Calu3 (cell line): ENCODE results near the gene CTDP1. TPM values are rescaled to one million over a fixed set of nuclear protein-coding genes. Genes with fewer than 3 reads are reported as not detected.

Experiments used
- BruUV-seq: library from RNA; stranded (reverse); fragments of 400-500 nt; replicated peaks from 2 replicates; lab custom pipeline; 2021; lab: Mats Ljungman, UMichigan
- CTCF ChIA-PET: fragments of 300-600 bp; sonication (Branson Sonifier 250); formaldehyde crosslinking; loops from one replicate; lab custom pipeline; 2022; ENCODE audit warnings: antibody characterized with exemption; lab: Charles Lee
- DNase-seq: peaks from one replicate; pipeline ENCODE4 v3.0.0; 2022
- H3K27ac Mint-ChIP-seq: one replicate; pipeline ENCODE4 v1.8.0; 2022; ENCODE audit warnings: mixed read lengths; ENCODE audit not compliant: unreplicated experiment
- H3K27me3 Mint-ChIP-seq: one replicate; pipeline ENCODE4 v1.8.0; 2022; ENCODE audit warnings: mixed read lengths; ENCODE audit not compliant: unreplicated experiment
- H3K36me3 Mint-ChIP-seq: one replicate; pipeline ENCODE4 v1.8.0; 2022; ENCODE audit warnings: mild to moderate bottlenecking, moderate library complexity, mixed read lengths; ENCODE audit not compliant: insufficient read depth, unreplicated experiment
- H3K4me1 Mint-ChIP-seq: one replicate; pipeline ENCODE4 v1.8.0; 2022; ENCODE audit warnings: mild to moderate bottlenecking, low read depth, mixed read lengths; ENCODE audit not compliant: unreplicated experiment
- H3K4me3 Mint-ChIP-seq: one replicate; pipeline ENCODE4 v1.8.0; 2022; ENCODE audit warnings: mild to moderate bottlenecking, low read depth, moderate library complexity, mixed read lengths; ENCODE audit not compliant: unreplicated experiment
- H3K9me3 Mint-ChIP-seq: one replicate; pipeline ENCODE4 v1.8.0; 2022; ENCODE audit warnings: low read depth, mixed read lengths; ENCODE audit not compliant: unreplicated experiment
- CTCF ChIP-seq: fragments of 200-600 bp; IDR thresholded peaks from one replicate; pipeline ENCODE4 v1.8.0; 2022; ENCODE audit warnings: antibody characterized with exemption; ENCODE audit not compliant: unreplicated experiment
- intact Hi-C: fragments of 100-400 bp; cut with micrococcal nuclease; formaldehyde crosslinking; loops from one replicate; pipeline ENCODE4 v1.10.0; 2022; ENCODE audit not compliant: unreplicated experiment
- total RNA-seq: library from RNA; stranded (reverse); gene quantifications from 2 replicates; pipeline ENCODE4 v1.2.3, GENCODE V29; 2022

The CTDP1 gene
- total RNA-seq, 1 experiment from 2014 or later = 15.6 TPM

- H3K4me3 Mint-ChIP-seq = no peak overlapping the region
- CTCF ChIA-PET = no interaction called here
- BruUV-seq = no TSS peak
- intact Hi-C loops = no loop called here
- H3K27me3 Mint-ChIP-seq = peaks cover 10% of the 10 kb centered on the region
- H3K9me3 Mint-ChIP-seq = no peaks in the 10 kb centered on the region
- H3K36me3 Mint-ChIP-seq = no peaks in the 10 kb centered on the region
- no peak overlapping the region for H3K27ac Mint-ChIP-seq
- DNase-seq = no peak
- TF ChIP-seq CTCF = no peak
- H3K4me1 Mint-ChIP-seq = peaks cover 2% of the 10 kb centered on the region
These were observed 106.7 kb downstream of the CTDP1 start for GRCh38 chr18:79786304-79786703.

GRCh38 chr18:79786786-79787526, 107.4 kb downstream of the CTDP1 start:
- no peaks in the 10 kb centered on the region for H3K9me3 Mint-ChIP-seq
- DNase-seq = no peak
- intact Hi-C loops = no loop called here
- no peak for TF ChIP-seq CTCF
- CTCF ChIA-PET = no interaction called here
- H3K4me1 Mint-ChIP-seq = peaks cover 9% of the 10 kb centered on the region
- no peak overlapping the region for H3K27ac Mint-ChIP-seq
- no TSS peak for BruUV-seq
- no peaks in the 10 kb centered on the region for H3K36me3 Mint-ChIP-seq
- no peak overlapping the region for H3K4me3 Mint-ChIP-seq
- peaks cover 17% of the 10 kb centered on the region for H3K27me3 Mint-ChIP-seq

- no peaks in the 10 kb centered on the region for H3K36me3 Mint-ChIP-seq
- intact Hi-C loops = no loop called here
- H3K4me3 Mint-ChIP-seq = no peak overlapping the region
- peaks cover 22% of the 10 kb centered on the region for H3K27me3 Mint-ChIP-seq
- BruUV-seq = no TSS peak
- no peaks in the 10 kb centered on the region for H3K9me3 Mint-ChIP-seq
- no peak overlapping the region for H3K27ac Mint-ChIP-seq
- CTCF ChIA-PET = no interaction called here
- DNase-seq = no peak
- TF ChIP-seq CTCF = no peak
- peaks cover 9% of the 10 kb centered on the region for H3K4me1 Mint-ChIP-seq
These were observed 107.9 kb downstream of the CTDP1 start for GRCh38 chr18:79787527-79787864.

GRCh38 chr18:79787865-79788733, 108.5 kb downstream of the CTDP1 start:
- Mint-ChIP-seq H3K36me3 (no peaks in the 10 kb centered on the region), H3K27ac (no peak overlapping the region)

More at GRCh38 chr18:79787865-79788733, 108.5 kb downstream of the CTDP1 start:
- no peak for DNase-seq
- Mint-ChIP-seq H3K4me3 (no peak overlapping the region), H3K27me3 (peaks cover 25% of the 10 kb centered on the region), H3K4me1 (peaks cover 9% of the 10 kb centered on the region), H3K9me3 (no peaks in the 10 kb centered on the region)
- TF ChIP-seq CTCF = no peak
- BruUV-seq = no TSS peak
- CTCF ChIA-PET = no interaction called here
- intact Hi-C loops = no loop called here
